Right lobe of liver (tissue), 4 donors: ENCODE data around the gene GRAMD4.

Experiments used
- CTCF ChIP-seq, 4 donors: fragments of 200-600 bp in 3 of 4; fragments of 450-650 bp in 1 of 4; IDR thresholded peaks; one replicate each; pipeline versions ENCODE4 v1.5.1 to v1.8.0; 2016 to 2022; ENCODE audit warnings: antibody characterized with exemption in 4 of 4, mild to moderate bottlenecking in 2 of 4
- POLR2A ChIP-seq: fragments of 450-650 bp; IDR thresholded peaks from one replicate; pipeline ENCODE4 v1.6.1; 2017; ENCODE audit warnings: antibody characterized with exemption, mild to moderate bottlenecking
- donor health status: DM: no; HTN: no; CAD: no.
- donor health status: DM: no; HTN: no; CAD: no.
- donor health status: DM: no; HTN: yes; CAD: no.

GRCh38 chr22:46593211-46593681 is 26.9 kb upstream of the GRAMD4 start:
- TF ChIP-seq CTCF (IDR thresholded peaks at IDR 0.05) (no peak), POLR2A (peak; percentile 57)
